GM18517 (cell line): ENCODE data around the gene MBLAC1.

Source experiments
- ATAC-seq: cut with Tn5 transposase; IDR thresholded peaks from one replicate; pipeline ENCODE4 v1.9.1; 2021; ENCODE audit warnings: mild to moderate bottlenecking, moderate library complexity; ENCODE audit not compliant: unreplicated experiment

Gene MBLAC1

DNA sequence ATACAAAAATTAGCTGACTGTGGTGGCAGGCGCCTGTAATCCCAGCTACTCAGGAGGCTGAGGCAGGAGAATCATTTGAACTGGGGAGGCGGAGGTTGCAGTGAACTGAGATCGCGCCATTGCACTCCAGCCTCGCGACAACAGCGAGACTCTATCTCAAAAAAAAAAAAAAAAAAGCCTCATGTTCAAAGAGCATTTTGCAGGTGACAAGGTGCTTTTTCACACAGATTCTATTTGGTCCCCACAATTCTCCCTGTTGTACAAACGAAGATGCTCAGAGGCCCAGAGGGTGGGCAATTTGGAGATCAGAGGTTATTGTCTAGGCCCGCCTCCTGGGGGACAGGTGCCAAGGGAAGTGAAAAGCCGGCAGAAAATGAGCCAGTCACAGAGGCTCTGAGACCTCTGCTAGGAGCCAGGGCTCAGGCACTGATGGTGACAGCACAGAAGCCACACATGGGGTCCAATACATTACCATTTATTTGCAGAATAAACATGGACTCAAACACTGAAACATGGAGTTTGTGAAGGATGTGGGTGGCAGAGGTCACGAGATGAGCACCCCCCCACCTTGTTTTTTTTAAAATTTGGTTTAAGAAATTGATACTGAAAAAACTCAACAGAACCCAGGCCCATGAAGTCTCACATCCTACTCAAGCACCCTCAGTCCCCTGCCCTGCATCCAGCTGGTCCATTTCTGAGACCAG, 42.5 kb downstream of the MBLAC1 start:
- no peak for ATAC-seq

DNA sequence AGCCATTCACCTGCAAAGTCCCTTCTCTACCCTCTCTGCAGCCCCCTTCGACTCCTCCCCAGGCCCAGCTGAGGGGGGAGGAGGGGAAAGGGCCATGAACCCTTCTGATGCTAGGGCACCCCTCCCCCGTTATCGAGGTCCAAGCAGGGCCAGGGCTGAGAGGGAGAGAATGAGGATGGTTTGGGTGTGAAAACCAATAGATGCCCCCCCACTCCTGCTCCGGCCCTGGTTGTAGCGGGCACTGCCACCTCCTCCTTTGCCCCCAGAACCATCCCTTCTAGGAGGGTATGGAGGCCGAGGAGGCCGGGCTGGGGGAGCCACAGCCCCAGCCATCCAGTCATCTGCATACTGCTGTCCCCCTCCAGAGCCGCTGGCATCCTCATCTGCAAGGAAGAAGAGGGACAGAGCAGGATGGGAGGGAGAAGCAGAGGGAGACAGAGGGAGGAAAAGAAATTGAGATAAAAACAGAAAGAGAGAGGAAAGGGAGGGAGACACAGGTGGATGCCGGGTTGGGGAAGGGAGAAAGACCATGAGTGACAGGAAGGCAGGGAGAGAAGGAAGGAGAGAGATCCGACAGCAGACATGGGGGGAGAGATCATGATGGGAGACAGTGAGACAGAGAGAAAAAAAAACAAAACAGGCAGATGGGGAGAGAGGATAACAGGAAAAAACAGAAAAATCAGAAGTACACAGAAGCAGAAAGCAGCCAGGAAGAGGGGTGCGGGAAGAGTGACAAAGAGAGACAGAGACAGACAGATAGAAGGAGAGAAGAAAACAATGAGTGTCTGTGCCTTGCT, 43.5 kb downstream of the MBLAC1 start:
- no peak for ATAC-seq

DNA sequence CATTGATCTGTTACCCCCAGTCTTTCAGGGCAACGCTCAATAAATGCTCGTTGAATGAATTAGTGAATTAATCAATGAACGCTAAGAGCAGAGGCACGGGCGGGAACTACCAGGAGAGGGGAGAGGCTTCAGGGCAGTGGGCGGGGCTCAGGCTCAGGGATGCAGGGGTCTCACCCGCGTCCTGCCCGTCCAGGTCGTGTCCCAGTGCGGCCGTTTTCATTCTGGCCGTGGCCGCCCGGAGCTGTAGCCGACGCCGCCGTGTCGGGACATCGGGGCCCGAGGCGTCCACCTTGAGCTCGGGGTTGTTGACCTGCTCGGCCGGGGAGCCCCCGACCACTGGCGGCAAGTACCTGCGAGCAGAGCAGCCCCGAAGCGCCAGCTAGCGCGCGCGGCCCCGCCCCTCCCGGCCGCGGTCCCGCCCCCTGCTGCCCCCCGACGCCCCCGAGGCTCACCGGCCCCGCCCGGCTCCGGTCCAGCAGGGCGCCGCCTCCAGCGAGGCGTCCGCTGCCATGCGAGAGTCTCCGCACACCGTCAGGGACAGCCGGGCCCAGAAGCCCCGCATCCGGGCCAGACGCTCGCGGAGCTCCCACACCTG, 44.4 kb downstream of the MBLAC1 start:
- no peak for ATAC-seq

DNA sequence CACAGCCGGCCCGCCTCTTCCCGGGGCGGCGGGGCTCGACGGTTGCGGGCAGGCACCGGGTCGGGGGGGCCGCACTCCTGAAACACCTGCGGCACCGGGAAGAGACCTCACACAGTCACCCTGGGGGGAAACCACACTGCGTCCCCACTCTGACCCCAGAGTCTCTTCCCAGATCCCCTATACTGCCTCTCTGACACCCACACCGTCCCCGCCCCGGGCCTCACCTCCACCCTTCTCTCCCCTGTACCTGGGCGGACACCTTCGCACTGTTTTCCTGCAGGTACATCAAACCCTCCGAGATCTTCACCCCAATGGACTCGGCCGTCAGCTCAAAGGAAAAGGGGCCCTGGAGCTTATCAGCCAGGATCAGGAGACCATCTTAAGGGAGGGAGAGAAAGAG, 45.1 kb downstream of the MBLAC1 start:
- no peak for ATAC-seq

DNA sequence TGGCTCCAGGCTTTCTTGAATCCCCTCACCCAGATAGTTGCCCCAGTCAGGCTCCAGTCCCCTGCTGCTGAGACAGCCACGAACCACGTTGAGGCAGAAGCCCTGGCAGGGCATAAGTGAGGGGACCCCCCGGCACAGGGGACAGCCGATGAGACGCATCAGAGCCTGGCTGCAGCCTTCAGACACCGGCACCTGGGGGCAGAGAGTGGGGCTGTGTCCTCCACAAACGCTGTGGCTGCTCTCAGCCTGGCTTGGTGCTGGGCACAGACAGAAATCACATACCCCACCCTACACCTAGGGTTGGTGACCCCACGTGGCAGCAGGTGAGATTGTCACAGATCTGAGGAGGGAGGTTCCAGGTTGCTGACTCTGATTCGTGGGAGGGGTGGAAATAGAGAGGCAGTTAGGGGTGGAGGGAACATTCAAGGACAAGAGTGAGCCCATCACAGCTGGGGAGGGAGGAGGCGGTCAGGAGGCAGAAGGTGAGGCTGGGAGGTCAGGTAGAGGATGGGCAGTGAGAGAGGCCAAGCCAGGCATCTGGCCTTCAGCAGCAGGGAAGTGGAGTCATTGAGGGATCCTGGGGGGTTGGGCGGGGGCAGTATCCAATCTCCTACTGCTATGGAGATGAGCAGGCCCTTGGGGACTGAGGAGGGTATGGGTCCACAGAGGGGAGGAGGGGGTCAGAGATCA, 47.2 kb downstream of the MBLAC1 start:
- no peak for ATAC-seq

DNA sequence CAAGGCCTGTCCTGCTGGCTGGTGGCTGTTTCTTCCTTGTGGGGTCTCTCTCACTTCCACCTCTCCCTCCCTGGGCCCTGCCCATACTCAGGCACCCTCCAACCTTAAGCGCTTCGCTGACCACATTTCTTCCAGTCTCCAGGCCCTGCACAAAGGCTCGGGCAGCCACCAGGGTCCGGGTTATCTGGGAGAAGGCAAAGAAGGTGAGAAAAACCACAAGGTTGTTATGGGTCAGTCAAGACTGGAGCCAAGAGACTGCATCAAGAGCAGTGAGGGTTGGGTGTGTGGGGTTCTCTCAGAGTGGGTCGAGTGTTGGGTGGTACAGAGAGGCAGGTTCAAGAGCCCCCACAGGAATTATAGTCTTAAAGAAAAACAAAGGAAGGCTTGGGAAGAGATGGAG, 47.8 kb downstream of the MBLAC1 start:
- ATAC-seq, result no peak

DNA sequence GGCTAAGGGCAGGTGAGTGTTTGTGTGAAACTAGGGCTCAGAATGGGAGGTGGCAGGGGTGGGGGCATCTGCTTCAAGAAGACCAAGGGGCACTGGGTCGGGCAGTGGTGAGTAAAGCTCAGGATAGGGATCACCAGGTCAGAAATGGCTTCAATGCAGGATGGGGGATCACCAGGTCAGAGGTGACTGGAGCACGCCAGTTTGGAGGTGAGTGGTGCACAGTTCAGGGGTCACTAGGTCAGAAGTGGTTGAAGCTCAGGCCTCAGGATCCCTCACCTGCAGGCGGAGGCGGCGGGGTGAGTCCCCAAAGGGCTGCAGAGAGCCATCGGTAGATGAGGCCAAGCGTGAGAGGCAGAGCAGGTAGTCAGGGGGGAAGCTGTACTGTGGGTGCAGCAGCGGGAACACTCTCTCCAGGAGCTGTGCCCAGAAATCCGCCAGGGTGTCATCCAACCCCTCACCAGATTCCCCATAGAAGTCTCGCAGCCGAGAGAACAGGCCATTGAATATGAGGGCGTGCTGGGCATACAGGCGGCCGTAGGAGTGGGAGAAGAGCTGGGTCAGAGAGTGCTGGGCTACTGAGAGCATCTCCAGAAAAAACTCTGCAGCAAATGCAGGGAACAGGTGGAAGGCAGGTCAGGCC, 48.6 kb downstream of the MBLAC1 start:
- ATAC-seq, result no peak

DNA sequence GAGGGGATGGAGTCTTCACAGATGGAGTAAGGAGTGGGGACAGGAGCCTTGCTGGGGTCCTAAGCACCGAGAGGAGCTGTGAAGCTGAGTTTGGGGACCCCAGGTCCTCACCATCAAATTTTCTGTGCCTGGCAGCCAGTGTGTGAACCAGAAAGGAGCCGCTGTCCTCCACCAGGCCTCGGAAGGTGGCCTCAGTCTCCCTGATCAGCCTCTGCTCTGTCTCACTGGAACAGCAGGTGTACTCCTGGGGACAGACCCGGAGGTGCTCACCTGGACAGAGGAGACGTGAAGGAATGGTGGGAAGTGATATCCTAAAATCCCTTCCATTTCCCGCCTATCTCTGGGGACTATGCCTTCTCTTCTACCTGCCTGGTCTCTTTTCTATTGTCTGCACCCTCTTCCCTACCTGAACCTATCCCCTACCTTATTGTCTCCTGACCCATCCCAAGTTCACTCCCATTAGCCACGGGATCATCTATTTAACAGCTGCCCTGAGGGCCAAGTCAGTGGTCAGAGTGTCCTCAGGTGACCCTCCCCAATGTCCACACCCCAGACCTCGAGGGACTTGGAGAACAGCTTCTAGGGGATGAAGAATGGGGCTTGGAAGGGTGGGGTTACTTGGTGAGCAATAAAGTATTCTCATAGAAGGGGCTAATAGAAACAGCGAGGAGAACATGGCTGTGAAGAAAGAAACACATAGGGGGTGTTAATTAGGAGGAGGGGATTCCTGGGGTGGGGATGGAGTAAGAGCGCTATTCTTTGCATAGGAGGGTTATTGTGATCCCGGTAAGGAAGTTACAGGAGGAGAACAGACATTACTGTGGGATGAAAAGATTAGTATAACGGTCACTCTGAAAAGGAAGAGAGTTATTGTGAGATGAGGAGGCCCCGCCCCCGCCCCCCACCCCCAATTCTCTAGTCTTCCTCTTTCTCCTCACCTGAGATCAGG, 49.6 kb downstream of the MBLAC1 start:
- ATAC-seq, result no peak

DNA sequence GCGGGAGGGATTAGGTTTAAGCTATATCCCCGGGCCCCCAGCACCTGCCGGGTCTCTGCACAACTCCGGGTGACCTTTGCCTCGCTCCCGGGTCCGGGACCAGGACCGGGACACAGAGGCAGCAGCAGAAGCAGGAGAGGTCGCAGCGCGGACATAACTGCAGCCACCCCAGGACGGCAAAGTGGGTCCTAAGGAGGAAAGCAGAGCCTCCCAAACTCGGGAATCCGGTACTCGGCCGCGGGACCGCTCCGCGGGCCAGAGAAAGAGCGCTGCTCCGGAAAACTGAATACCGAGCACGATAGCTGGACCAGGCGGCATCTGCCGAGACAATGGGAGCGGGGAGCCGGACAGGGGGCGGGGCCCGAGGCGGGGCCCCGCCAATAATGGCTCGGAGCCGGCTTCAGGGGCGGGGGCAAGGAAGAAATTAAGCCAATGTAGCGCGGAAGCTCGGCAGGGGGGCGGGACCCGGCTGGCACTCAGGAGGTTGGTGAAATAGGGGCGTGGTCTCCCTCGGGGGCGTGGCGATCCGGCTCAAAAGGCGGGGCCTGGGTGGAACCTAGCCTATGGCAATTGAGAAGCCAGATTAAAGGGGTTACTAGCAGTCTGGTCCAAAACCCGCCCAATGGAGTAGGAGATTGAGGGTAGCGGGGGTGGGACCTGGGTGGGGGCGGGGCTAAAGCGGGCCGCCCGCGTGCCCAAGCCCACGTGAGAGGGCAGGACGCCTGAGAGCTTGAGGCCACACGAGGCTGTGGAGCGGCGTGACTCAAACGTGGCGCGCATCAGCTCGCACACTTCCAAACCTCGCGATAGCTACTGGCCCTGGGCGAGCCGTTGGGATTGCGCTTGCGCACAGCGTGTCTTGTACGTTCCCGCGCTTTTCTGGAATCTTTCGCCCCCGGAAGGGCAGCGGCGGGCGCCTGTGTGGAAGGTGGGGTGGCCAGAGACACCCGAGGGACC, 50.6 kb downstream of the MBLAC1 start, which contains the start of the genes GPC2 and STAG3:
TSS of gene GPC2 (minus strand) at position 337 of the 957 bp plus-strand sequence. CDS start at position 155, 182 bp downstream.
TSS of gene STAG3 (plus strand) at position 874 of the 957 bp plus-strand sequence. CDS start 2,639 bp downstream, outside the sequence.
- ATAC-seq, result peak; percentile 84
